PC-9 (cell line): Measurements from ENCODE around the gene TLE3. TPM values are rescaled to one million over a fixed set of nuclear protein-coding genes. Genes with fewer than 3 reads are reported as not detected.

ENCODE experiments used
- BruUV-seq: library from RNA; stranded (reverse); fragments of 400-500 nt; replicated peaks from 2 replicates; lab custom pipeline; 2021; lab: Mats Ljungman, UMichigan
- CTCF ChIA-PET: fragments of 300-600 bp; sonication (Branson Sonifier 250); formaldehyde crosslinking; loops from one replicate; lab custom pipeline; 2022; ENCODE audit warnings: antibody characterized with exemption; lab: Charles Lee
- POLR2A ChIA-PET: fragments of 300-600 bp; sonication (Branson Sonifier 250); formaldehyde crosslinking; loops from one replicate; lab custom pipeline; 2022; ENCODE audit warnings: antibody characterized with exemption; ENCODE audit not compliant: unreplicated experiment; lab: Charles Lee
- DNase-seq, 2 experiments: peaks; one replicate each; pipeline versions ENCODE4 v3.0.0 to v3.0.0-alpha.2; 2015 to 2022; ENCODE audit warnings: mixed read lengths in 1 of 2
- H2AFZ ChIP-seq: fragments of 200-600 bp; sonication (generic); 2 replicates; pipeline ENCODE4 v1.8.1; 2017; ENCODE audit warnings: antibody characterized with exemption
- H3F3A ChIP-seq: fragments of 200-600 bp; sonication (generic); 2 replicates; pipeline ENCODE4 v1.8.1; 2017; ENCODE audit warnings: antibody characterized with exemption, mild to moderate bottlenecking, low read depth; ENCODE audit not compliant: insufficient read depth
- H3K27ac ChIP-seq: fragments of 200-600 bp; sonication (generic); 2 replicates; pipeline ENCODE4 v1.6.1; 2016; ENCODE audit warnings: mixed run types
- H3K27me3 ChIP-seq: fragments of 200-600 bp; sonication (generic); 2 replicates; pipeline ENCODE4 v1.6.1; 2016; ENCODE audit warnings: low read depth, mixed run types; ENCODE audit not compliant: insufficient read depth
- H3K36me3 ChIP-seq: fragments of 200-600 bp; sonication (generic); 2 replicates; pipeline ENCODE4 v1.6.1; 2016; ENCODE audit warnings: low read depth, mixed run types
- H3K4me1 ChIP-seq: fragments of 200-600 bp; sonication (generic); replicated peaks from 2 replicates; pipeline ENCODE4 v1.6.1; 2016; ENCODE audit warnings: mixed run types; ENCODE audit not compliant: insufficient read depth
- H3K4me2 ChIP-seq: fragments of 200-600 bp; sonication (generic); 2 replicates; pipeline ENCODE4 v1.6.1; 2017; ENCODE audit warnings: mixed run types
- H3K4me3 ChIP-seq: fragments of 200-600 bp; sonication (generic); 2 replicates; pipeline ENCODE4 v1.6.1; 2016; ENCODE audit warnings: mixed run types
- H3K79me2 ChIP-seq: fragments of 200-600 bp; sonication (generic); 2 replicates; pipeline ENCODE4 v1.6.1; 2017; ENCODE audit warnings: low read depth, mixed run types
- H3K9me2 ChIP-seq: fragments of 200-600 bp; sonication (generic); 2 replicates; pipeline ENCODE4 v1.8.1; 2017; ENCODE audit warnings: mild to moderate bottlenecking; ENCODE audit not compliant: insufficient read depth
- H3K9me3 ChIP-seq: fragments of 200-600 bp; sonication (generic); 2 replicates; pipeline ENCODE4 v1.8.1; 2016; ENCODE audit warnings: low read depth; ENCODE audit not compliant: insufficient read depth
- H4K20me1 ChIP-seq: fragments of 200-600 bp; sonication (generic); 2 replicates; pipeline ENCODE4 v1.8.1; 2017; ENCODE audit not compliant: insufficient read depth
- EZH2 ChIP-seq: fragments of 200-600 bp; sonication (generic); IDR thresholded peaks from 2 replicates; pipeline ENCODE4 v1.8.0; 2017; ENCODE audit warnings: antibody characterized with exemption, low read depth
- intact Hi-C: fragments of 100-400 bp; cut with micrococcal nuclease; formaldehyde crosslinking; loops from one replicate; pipeline ENCODE4 v1.10.0; 2022; ENCODE audit not compliant: unreplicated experiment
- total RNA-seq: library from RNA; stranded (reverse); gene quantifications from 2 replicates; pipeline ENCODE4 v1.2.3, GENCODE V29; 2021
- TF ChIP-seq, protein P1 (sequence below): fragments of 200-600 bp; sonication (generic); conservative IDR thresholded peaks from 2 replicates; pipeline ENCODE4 v1.6.1; 2017; ENCODE audit warnings: mixed run types, antibody characterized with exemption, mild to moderate bottlenecking, moderate library complexity

TLE3 gene
- total RNA-seq, 1 experiment from 2014 or later: 51.3 TPM

DNA sequence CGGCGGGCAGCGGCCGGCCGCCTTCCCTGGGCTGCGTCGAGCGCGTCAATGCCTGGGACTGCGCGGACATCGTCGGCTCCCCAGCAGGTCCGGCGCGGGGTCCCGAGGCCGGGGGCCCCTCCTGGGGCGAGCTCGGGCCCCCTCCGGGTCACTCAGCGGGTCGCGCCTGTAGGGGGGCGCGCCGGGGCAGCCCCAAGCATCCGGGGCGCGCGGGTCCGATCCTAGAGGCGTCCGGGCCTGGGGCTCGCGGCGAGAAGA lies 725 bp downstream of the TLE3 start:
- no peaks in the 10 kb centered on the region for H3K9me3 ChIP-seq
- no TSS peak for BruUV-seq
- peaks cover 13% of the 10 kb centered on the region for H4K20me1 ChIP-seq
- H3K4me1 ChIP-seq: peaks cover 53% of the 10 kb centered on the region
- intact Hi-C loops: loop anchor here (1.0 to 10.0 kb wide), 5 partner anchors 278 to 548 kb away; no protein-coding TSS in a partner anchor
- H3K9me2 ChIP-seq: no peaks in the 10 kb centered on the region
- H3K4me3 ChIP-seq: peak overlapping the region; percentile 84
- H3K79me2 ChIP-seq: peaks cover 52% of the 10 kb centered on the region
- TF ChIP-seq EZH2: no peak
- TF ChIP-seq, protein P1, sequence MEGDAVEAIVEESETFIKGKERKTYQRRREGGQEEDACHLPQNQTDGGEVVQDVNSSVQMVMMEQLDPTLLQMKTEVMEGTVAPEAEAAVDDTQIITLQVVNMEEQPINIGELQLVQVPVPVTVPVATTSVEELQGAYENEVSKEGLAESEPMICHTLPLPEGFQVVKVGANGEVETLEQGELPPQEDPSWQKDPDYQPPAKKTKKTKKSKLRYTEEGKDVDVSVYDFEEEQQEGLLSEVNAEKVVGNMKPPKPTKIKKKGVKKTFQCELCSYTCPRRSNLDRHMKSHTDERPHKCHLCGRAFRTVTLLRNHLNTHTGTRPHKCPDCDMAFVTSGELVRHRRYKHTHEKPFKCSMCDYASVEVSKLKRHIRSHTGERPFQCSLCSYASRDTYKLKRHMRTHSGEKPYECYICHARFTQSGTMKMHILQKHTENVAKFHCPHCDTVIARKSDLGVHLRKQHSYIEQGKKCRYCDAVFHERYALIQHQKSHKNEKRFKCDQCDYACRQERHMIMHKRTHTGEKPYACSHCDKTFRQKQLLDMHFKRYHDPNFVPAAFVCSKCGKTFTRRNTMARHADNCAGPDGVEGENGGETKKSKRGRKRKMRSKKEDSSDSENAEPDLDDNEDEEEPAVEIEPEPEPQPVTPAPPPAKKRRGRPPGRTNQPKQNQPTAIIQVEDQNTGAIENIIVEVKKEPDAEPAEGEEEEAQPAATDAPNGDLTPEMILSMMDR: no peak
- no peak for DNase-seq
- H3K27ac ChIP-seq: peak overlapping the region; percentile 78
- peaks cover 26% of the 10 kb centered on the region for H3F3A ChIP-seq
- no peaks in the 10 kb centered on the region for H3K27me3 ChIP-seq
- ChIA-PET CTCF (no interaction called here), POLR2A (interaction anchor here (0.9 to 1.0 kb wide), 2 partner anchors 373 to 408 kb away, joined by 4 read pairs; no protein-coding TSS in a partner anchor)
- no peaks in the 10 kb centered on the region for H3K36me3 ChIP-seq
- peak overlapping the region; percentile 91 for H3K4me2 ChIP-seq
- H2AFZ ChIP-seq: no peak overlapping the region

DNA sequence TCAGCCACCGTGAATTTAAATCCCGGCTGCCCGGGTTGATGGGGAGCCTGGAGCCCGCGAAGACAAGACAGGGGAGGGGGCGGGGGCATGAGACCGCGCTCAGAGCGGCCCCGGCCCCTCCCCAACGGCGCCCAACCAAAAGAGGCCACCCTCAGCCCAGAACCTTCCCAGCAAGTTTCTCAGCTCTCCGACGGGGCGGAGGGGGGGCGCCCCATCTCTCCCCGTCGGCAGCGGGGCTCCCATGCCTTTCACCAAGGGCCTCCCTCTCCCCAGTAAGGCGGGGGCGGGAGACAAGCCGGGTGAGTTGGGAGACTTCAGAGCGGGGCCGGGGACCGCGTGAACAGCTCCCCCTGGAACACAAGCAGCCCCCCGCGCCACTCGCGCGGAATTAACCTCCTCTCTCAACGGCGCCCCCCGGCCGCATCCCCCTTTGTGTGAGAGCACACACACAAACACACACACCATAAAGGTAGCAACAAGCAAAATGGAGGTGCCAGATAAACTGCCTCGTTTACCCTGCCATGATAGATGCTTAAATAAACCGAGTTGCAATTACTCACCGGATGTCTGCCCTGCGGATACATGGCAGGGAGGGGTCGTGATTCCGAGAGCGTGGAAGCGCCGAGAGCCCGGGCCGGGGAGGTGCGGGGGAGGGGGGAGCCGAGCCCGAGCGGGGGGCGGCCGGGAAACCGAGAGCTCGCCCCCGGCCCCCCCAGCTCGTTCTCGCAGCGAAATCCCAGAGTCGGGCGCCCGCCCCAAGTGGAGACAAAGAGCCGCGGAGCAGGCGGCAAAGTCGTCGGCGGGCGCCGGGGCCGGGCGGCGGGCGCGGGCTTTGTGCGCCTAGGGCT lies 1.3 kb downstream of the TLE3 start:
- peaks cover 19% of the 10 kb centered on the region for H4K20me1 ChIP-seq
- no peak for TF ChIP-seq EZH2
- TF ChIP-seq, protein P1: no peak
- H3F3A ChIP-seq: peaks cover 26% of the 10 kb centered on the region
- BruUV-seq: TSS peak; percentile 11
- H3K36me3 ChIP-seq: 0 out of 2 replicates have a peak, but pooled peaks cover 3% of the 10 kb centered on the region
- POLR2A ChIA-PET: interaction anchor here (0.6 to 1.0 kb wide), 3 partner anchors 408 to 597 kb away, joined by 3 to 4 read pairs (median 4); no protein-coding TSS in a partner anchor
- H2AFZ ChIP-seq: no peak overlapping the region; the same call in 1 of the 2 replicates
- peak overlapping the region; percentile 78 for H3K27ac ChIP-seq
- no peaks in the 10 kb centered on the region for H3K9me3 ChIP-seq
- DNase-seq: peak; percentile 37 to 44
- peak overlapping the region; percentile 84 for H3K4me3 ChIP-seq
- CTCF ChIA-PET: interaction anchor here (0.5 to 0.8 kb wide), 5 partner anchors 43 to 445 kb away, joined by 3 to 6 read pairs (median 4); no protein-coding TSS in a partner anchor
- peaks cover 54% of the 10 kb centered on the region for H3K4me1 ChIP-seq
- peak overlapping the region; percentile 91 for H3K4me2 ChIP-seq
- no peaks in the 10 kb centered on the region for H3K9me2 ChIP-seq
- H3K79me2 ChIP-seq: peaks cover 56% of the 10 kb centered on the region
- H3K27me3 ChIP-seq: no peaks in the 10 kb centered on the region
- intact Hi-C loops: loop anchor here (1.0 to 10.0 kb wide), 5 partner anchors 278 to 548 kb away; no protein-coding TSS in a partner anchor

DNA sequence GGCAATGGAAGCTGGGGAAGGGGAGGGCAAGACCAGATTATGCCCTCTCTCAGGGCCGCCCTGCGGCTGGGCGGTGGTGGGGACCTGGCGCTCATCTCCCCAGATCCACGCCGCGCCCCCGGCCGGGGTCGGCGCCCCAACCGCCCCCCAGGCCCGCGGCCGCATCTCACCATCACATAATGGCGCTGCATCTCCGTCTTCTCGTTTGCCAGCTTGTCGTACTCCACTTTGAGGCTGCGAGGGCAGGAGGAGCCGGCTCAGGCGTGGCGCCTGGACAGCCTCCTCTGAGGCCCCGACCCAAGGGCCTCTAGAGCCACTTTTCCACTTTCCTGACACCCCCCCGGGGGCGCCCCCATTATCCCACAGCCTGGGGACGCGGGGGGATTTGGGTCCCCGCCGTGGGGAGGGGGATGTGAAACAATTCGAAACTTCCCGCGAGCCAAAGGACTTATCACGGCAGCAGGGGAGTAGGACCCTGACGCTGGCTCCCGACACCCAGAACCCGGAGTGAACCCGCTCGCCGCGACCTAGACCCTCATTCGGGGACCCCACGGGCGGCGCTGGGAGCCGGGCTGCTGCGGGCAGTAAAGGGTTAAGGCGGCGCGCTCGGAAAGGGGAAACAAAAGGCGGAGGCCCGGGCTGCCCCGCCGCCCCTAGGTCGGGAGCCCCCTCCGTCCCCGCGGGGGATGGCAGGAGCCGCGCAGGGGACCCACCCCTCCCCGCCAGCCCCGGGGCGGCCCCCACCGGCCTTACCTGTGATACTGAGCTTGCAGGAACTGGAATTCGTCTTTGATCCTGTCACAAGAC lies 2.1 kb downstream of the TLE3 start:
- peak overlapping the region; percentile 78; the same call in 1 of the 2 replicates for H3K27ac ChIP-seq
- peak overlapping the region; percentile 91 for H3K4me2 ChIP-seq
- 0 out of 2 replicates have a peak, but pooled peaks cover 9% of the 10 kb centered on the region for H3K36me3 ChIP-seq
- peaks cover 27% of the 10 kb centered on the region for H4K20me1 ChIP-seq
- peaks cover 26% of the 10 kb centered on the region for H3F3A ChIP-seq
- no peak overlapping the region for H2AFZ ChIP-seq
- peaks cover 55% of the 10 kb centered on the region for H3K4me1 ChIP-seq
- TF ChIP-seq, protein P1: no peak; the same call in 1 of the 2 replicates
- no peak for TF ChIP-seq EZH2
- peak; percentile 40 to 41 for DNase-seq
- peak overlapping the region; percentile 84 for H3K4me3 ChIP-seq
- intact Hi-C loops: loop anchor here (10.0 kb wide), 3 partner anchors 279 to 549 kb away; no protein-coding TSS in a partner anchor
- peaks cover 65% of the 10 kb centered on the region for H3K79me2 ChIP-seq
- H3K9me3 ChIP-seq: no peaks in the 10 kb centered on the region
- H3K9me2 ChIP-seq: no peaks in the 10 kb centered on the region
- ChIA-PET CTCF (interaction anchor here (0.5 to 0.8 kb wide), 4 partner anchors 42 to 445 kb away, joined by 3 to 6 read pairs (median 4); no protein-coding TSS in a partner anchor), POLR2A (interaction anchor here (0.7 kb wide), 1 partner anchor 598 kb away, joined by 4 read pairs; no protein-coding TSS in a partner anchor)
- no TSS peak for BruUV-seq
- H3K27me3 ChIP-seq: no peaks in the 10 kb centered on the region
